Sigmoid colon (tissue), 4 donors: ENCODE measurements around the gene PLEKHA8.

ENCODE experiments used
- CTCF ChIP-seq, 4 experiments: fragments of 450-650 bp in 3 of 4; fragments of 200-600 bp in 1 of 4; IDR thresholded peaks; one replicate each; pipeline ENCODE4 v1.5.1; 2016 to 2019; ENCODE audit warnings: antibody characterized with exemption in 4 of 4, mild to moderate bottlenecking in 3 of 4, moderate library complexity in 2 of 4
- POLR2A ChIP-seq, 2 donors: fragments of 450-650 bp; IDR thresholded peaks; one replicate each; pipeline ENCODE4 v1.6.1; 2016; ENCODE audit warnings: antibody characterized with exemption in 2 of 2, mild to moderate bottlenecking in 2 of 2, moderate library complexity in 2 of 2
- POLR2AphosphoS5 ChIP-seq, 4 donors: sonication (generic); formaldehyde crosslinking; IDR thresholded peaks; one replicate each; pipeline ENCODE4 v1.6.1; 2017; ENCODE audit warnings: antibody characterized with exemption in 4 of 4

GRCh38 chr7:30082686-30083085 is 54.5 kb downstream of the PLEKHA8 start:
- TF ChIP-seq CTCF (IDR thresholded peaks at IDR 0.05) (no peak), POLR2A (IDR thresholded peaks at IDR 0.05) (no peak), POLR2AphosphoS5 (IDR thresholded peaks at IDR 0.05) (no peak)
